ENCODE data around the gene GUSB. TPM values are rescaled to one million over a fixed set of nuclear protein-coding genes. Genes with fewer than 3 reads are reported as not detected.
A peak's percentile ranks its signal among the peaks of the same experiment; 100 is the strongest.

The GUSB gene
- total RNA-seq (2021; fragmentation: NEBNext Ultra II Directional; extraction: Animal tissue kit (Norgen Biotek cat#: 25700)): 41.4 and 43.6 TPM in 2 replicates
- polyA plus RNA-seq (2011; rRNA removed): 71.3 and 107 TPM in 2 replicates
- polyA plus RNA-seq (2011; cell fraction: cytosol; rRNA removed): 78.3 TPM
- polyA plus RNA-seq (2011; cell fraction: nucleus; rRNA removed): 166 TPM
- polyA plus RNA-seq (2012, experiment 1 of 2): 46.1 to 68.1 TPM (median 60.1 TPM) in 4 replicates
- polyA plus RNA-seq (2012, experiment 2 of 2): 40.0 TPM
- polyA plus RNA-seq (2013, experiment 1 of 2): 49.1 TPM
- polyA plus RNA-seq (2013, experiment 2 of 2): 42.8 TPM
- 68.9 and 90.7 TPM in 2 replicates for polyA minus RNA-seq (2011; rRNA and poly(A)+ RNA removed)
- polyA minus RNA-seq (2011; cell fraction: cytosol; rRNA and poly(A)+ RNA removed): 32.7 TPM
- polyA minus RNA-seq (2011; cell fraction: nucleus; rRNA and poly(A)+ RNA removed): 47.3 TPM
- long read RNA-seq, experiment 1, partial matches to known transcripts: 15 of 37 reads
- long read RNA-seq, experiment 1, other reads (novel, unspliced or antisense): 19 of 37 reads
- long read RNA-seq, experiment 2, partial matches to known transcripts: 4 of 16 reads
- long read RNA-seq, experiment 2, other reads (novel, unspliced or antisense): 10 of 16 reads

DNA sequence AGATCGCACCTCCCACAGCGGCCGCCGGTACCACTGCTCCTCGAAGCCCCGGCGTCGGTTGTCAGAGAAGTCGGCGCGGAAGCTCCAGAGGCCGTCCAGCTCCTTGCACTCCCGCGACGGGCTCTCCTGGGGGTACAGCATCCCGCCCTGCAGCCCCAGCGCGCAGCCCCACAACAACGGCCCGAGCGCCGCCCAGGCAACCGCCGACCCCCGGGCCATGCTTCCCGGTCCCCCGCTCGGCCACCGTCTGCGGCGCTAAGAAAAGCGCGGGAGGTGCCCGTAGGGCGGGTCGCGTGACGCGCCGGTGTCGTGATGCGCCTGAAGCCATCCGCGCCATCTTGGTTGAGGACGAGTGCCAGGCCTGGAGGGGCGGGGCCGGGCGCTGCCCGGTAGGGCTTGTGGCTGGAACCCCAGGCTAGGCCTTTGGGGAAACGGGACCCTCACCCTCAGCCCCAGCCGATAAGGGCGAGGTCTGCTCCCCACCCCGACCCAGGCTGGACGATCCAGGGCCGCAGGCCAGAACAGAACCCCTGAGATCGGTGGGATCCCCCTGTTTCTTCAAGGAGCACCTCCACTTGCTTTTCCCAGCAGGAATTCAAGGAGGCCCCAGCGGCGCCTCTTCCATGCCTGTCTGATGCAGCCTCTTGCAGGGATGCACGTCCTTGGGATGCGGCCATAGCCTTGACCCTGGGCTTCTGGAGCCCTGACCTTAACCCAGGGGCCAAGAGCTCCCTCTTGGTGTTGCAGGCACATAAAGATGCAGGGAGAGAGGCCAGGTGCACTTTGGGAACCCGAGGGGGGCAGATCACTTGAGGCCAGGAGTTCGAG lies at the start of gene GUSB:
Gene GUSB (minus strand): TSS at position 249 of the 828 bp plus-strand sequence. CDS start 30 bp downstream, at position 219.
- peak within 1 kb of the TSS; percentile 96 for H4K8ac ChIP-seq (ENCODE audit: extremely low read depth, insufficient read depth, low read length)
- WGBS, 2 experiments (ENCODE audit: extremely low coverage in 1 of 2, insufficient coverage in 1 of 2, insufficient read length in 1 of 2, insufficient replicate concordance in 2 of 2, low coverage in 1 of 2, low lambda C conversion rate in 2 of 2, missing lambda C conversion rate in 1 of 2): 9% methylated on average over 49 of the region's 62 CpGs; no CpG with 5 or more reads in 1 of the 2 experiments
- POLR2A ChIA-PET (ENCODE audit: partially characterized antibody): interaction anchor here (0.7 to 2.1 kb wide), 5 partner anchors 8 to 673 kb away, joined by 3 to 6 read pairs (median 3); no protein-coding TSS in a partner anchor
- TF ChIP-seq SIN3A (conservative IDR thresholded peaks at IDR 0.05 in 1 of 2, IDR thresholded peaks at IDR 0.05 in 1 of 2; ENCODE audit: low read depth in 1 of 2, low read length in 2 of 2) (peak; percentile 84 to 90; a peak in 3 of 4 replicates), RNF2 (IDR thresholded peaks at IDR 0.05; ENCODE audit: borderline replicate concordance, low read depth, low read length, missing control alignments, poor library complexity, severe bottlenecking) (no peak), YY1 (IDR thresholded peaks at IDR 0.05; ENCODE audit: low read depth, low read length) (peak; percentile 99), MAFK (IDR thresholded peaks at IDR 0.05; ENCODE audit: low read depth, low read length) (no peak), FOSL1 (IDR thresholded peaks at IDR 0.05; ENCODE audit: insufficient read depth, low read depth, low read length) (no peak), NANOG (IDR thresholded peaks at IDR 0.05; ENCODE audit: insufficient read depth, low read depth, low read length, poor library complexity, severe bottlenecking) (peak; percentile 44), CTBP2 (IDR thresholded peaks at IDR 0.05; ENCODE audit: borderline replicate concordance, insufficient read depth, insufficient read length, low read length) (no peak)

More for the DNA sequence above, at the start of gene GUSB:
- no peaks in the 10 kb centered on the region; the same call in none of the 2 replicates for H3K79me1 ChIP-seq (ENCODE audit: low read depth, low read length)
- FAIRE-seq: no peak
- DNase-seq (ENCODE audit: low read depth in 1 of 2, low spot score in 2 of 2): peak; percentile 79 to 98
- H3K23ac ChIP-seq (ENCODE audit: insufficient read length): no peak within 1 kb of the TSS
- peak within 1 kb of the TSS; percentile 64 to 93 (median 77) for H3K4me3 ChIP-seq (ENCODE audit: extremely low read depth in 1 of 4, insufficient read depth in 2 of 4, low read depth in 3 of 4, low read length in 4 of 4)
- CTCF ChIA-PET (ENCODE audit: partially characterized antibody): no interaction called here
- H2BK20ac ChIP-seq (ENCODE audit: low read length): no peak within 1 kb of the TSS
- peaks cover 0 to 6% (median 2%) of the 10 kb centered on the region in 4 experiments; a peak in 4 of 7 replicates for H3K4me1 ChIP-seq (replicated peaks in 1 of 4; ENCODE audit: control insufficient read depth in 3 of 4, insufficient read depth in 4 of 4, low read length in 3 of 4)
- H3K4me2 ChIP-seq (ENCODE audit: insufficient read depth in 1 of 2, low read depth in 2 of 2, low read length in 2 of 2): peak within 1 kb of the TSS; percentile 17 to 65
- H2AK5ac ChIP-seq (ENCODE audit: low read depth, low read length): no peak within 1 kb of the TSS
- peak within 1 kb of the TSS; percentile 83 for H3K18ac ChIP-seq (ENCODE audit: extremely low read depth, low read length)
- peak within 1 kb of the TSS; percentile 67 for H4K5ac ChIP-seq (ENCODE audit: insufficient read length, low read depth, low read length)
- H4K91ac ChIP-seq (replicated peaks; ENCODE audit: insufficient read length, low read length): no peak within 1 kb of the TSS
- H2BK5ac ChIP-seq (ENCODE audit: low read depth, low read length): peak within 1 kb of the TSS; percentile 66; the same call in 1 of the 2 replicates
- H3K9me3 ChIP-seq (ENCODE audit: insufficient read depth in 2 of 2, low read depth in 1 of 2, low read length in 1 of 2): no peaks in the 10 kb centered on the region
- no peak within 1 kb of the TSS for H2BK12ac ChIP-seq (ENCODE audit: low read depth, low read length)
- peak within 1 kb of the TSS; percentile 95 for H2AFZ ChIP-seq (ENCODE audit: low read length)
- H3K4ac ChIP-seq (replicated peaks; ENCODE audit: insufficient read length, low read depth, low read length): no peak within 1 kb of the TSS
- H3K9ac ChIP-seq (replicated peaks in 1 of 4; ENCODE audit: extremely low read depth in 1 of 4, low read depth in 3 of 4, low read length in 3 of 4): peak within 1 kb of the TSS; percentile 77 to 90 (median 83)
- H4K20me1 ChIP-seq (replicated peaks in 1 of 2; ENCODE audit: control insufficient read depth in 1 of 2, insufficient read depth in 2 of 2, low read length in 2 of 2): peaks cover 4 to 12% of the 10 kb centered on the region in 2 experiments
- peak within 1 kb of the TSS; percentile 64 for H3K56ac ChIP-seq (replicated peaks; ENCODE audit: insufficient read length, low read depth, low read length)
- H2BK120ac ChIP-seq (replicated peaks; ENCODE audit: low read depth, low read length): no peak within 1 kb of the TSS
- H2BK15ac ChIP-seq (ENCODE audit: low read length): no peak within 1 kb of the TSS
- H3K14ac ChIP-seq (ENCODE audit: insufficient read length): no peak within 1 kb of the TSS
- no peaks in the 10 kb centered on the region for H3K23me2 ChIP-seq (ENCODE audit: low read depth, low read length)
- H3K27ac ChIP-seq (ENCODE audit: low read depth, low read length): peak within 1 kb of the TSS; percentile 73; the same call in 1 of the 2 replicates
- peaks cover 7 to 12% (median 10%) of the 10 kb centered on the region in 4 experiments; a peak in 7 of 8 replicates for H3K36me3 ChIP-seq (ENCODE audit: control insufficient read depth in 2 of 4, insufficient read depth in 4 of 4, low read length in 3 of 4)
- peaks cover 0 to 16% of the 10 kb centered on the region in 2 experiments; a peak in 2 of 4 replicates for H3K79me2 ChIP-seq (ENCODE audit: control insufficient read depth in 1 of 2, insufficient read depth in 2 of 2, low read length in 2 of 2)
- H3K27me3 ChIP-seq (replicated peaks in 1 of 4; ENCODE audit: control insufficient read depth in 3 of 4, extremely low read depth in 1 of 4, insufficient read depth in 3 of 4, low read length in 3 of 4): no peaks in the 10 kb centered on the region

Measured in H1 (cell line).